GM19023 (cell line): Measurements from ENCODE around the gene SNAP47.

Source experiments
- ATAC-seq: cut with Tn5 transposase; IDR thresholded peaks from one replicate; pipeline ENCODE4 v1.9.1; 2021; ENCODE audit warnings: mild to moderate bottlenecking, moderate library complexity; ENCODE audit not compliant: unreplicated experiment

SNAP47 gene

GRCh38 chr1:227748496-227749182, 13.4 kb downstream of the SNAP47 start:
- no peak for ATAC-seq

GRCh38 chr1:227749225-227749624, 14.0 kb downstream of the SNAP47 start:
- ATAC-seq = no peak

- no peak for ATAC-seq
Observed at GRCh38 chr1:227749916-227750710, 14.9 kb downstream of the SNAP47 start.

GRCh38 chr1:227753999-227754711, 18.9 kb downstream of the SNAP47 start:
- ATAC-seq = no peak

- ATAC-seq = no peak
Observed at GRCh38 chr1:227754958-227755357, 19.7 kb downstream of the SNAP47 start.

GRCh38 chr1:227756172-227756959, 21.1 kb downstream of the SNAP47 start:
- ATAC-seq = no peak

- no peak for ATAC-seq
Observed at GRCh38 chr1:227757781-227758180, 22.5 kb downstream of the SNAP47 start.

- ATAC-seq = no peak
Observed at GRCh38 chr1:227758366-227758765, 23.1 kb downstream of the SNAP47 start.

GRCh38 chr1:227759341-227760300, 24.4 kb downstream of the SNAP47 start:
- ATAC-seq = no peak

- no peak for ATAC-seq
Observed at GRCh38 chr1:227760377-227760776, 25.1 kb downstream of the SNAP47 start.

- no peak for ATAC-seq
Observed at GRCh38 chr1:227761621-227762230, 26.5 kb downstream of the SNAP47 start.

GRCh38 chr1:227762231-227762911, 27.1 kb downstream of the SNAP47 start:
- peak; percentile 65 for ATAC-seq

GRCh38 chr1:227763246-227764018, 28.2 kb downstream of the SNAP47 start:
- no peak for ATAC-seq

GRCh38 chr1:227764019-227764391, 28.8 kb downstream of the SNAP47 start:
- ATAC-seq = no peak

- no peak for ATAC-seq
Observed at GRCh38 chr1:227765261-227766014, 30.2 kb downstream of the SNAP47 start.

- no peak for ATAC-seq
Observed at GRCh38 chr1:227766015-227766634, 30.9 kb downstream of the SNAP47 start.
